Stimulated activated CD8-positive, alpha-beta memory T cell treated with anti-CD3 and anti-CD28 coated beads, Interleukin-4, amount 100 ng/mL, for 1 hour (primary cell): ENCODE data around the gene SLAMF9.

Experiments used
- DNase-seq, 2 donors: peaks; one replicate each; pipeline ENCODE4 v3.0.0-alpha.2; 2020; ENCODE audit warnings: low read depth in 2 of 2, low spot score in 1 of 2

The SLAMF9 gene

GRCh38 chr1:159953536-159954515, at the start of gene SLAMF9:
SLAMF9 (minus strand) TSS chr1:159954237; CDS start chr1:159954137, 100 bp downstream.
- DNase-seq: no peak

DNA sequence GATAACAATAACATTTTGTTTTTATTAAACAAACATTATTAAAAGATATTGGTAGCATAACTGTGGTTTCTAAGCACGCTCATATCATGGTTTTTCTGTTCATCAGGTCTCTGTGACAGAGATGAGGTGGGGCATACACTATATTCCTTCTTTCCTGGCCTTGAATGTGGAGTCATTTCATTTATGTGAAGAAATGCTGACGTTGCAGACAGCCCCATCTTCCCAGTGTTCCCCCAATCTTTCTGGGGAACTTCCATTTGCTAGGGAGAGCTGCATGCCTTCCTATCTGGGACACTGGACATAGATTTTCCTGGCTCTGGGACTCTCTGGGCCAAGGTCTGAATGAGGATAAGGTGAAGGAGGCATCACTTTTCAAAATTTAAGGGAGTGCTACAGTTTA, 47.4 kb upstream of the SLAMF9 start:
- no peak for DNase-seq

DNA sequence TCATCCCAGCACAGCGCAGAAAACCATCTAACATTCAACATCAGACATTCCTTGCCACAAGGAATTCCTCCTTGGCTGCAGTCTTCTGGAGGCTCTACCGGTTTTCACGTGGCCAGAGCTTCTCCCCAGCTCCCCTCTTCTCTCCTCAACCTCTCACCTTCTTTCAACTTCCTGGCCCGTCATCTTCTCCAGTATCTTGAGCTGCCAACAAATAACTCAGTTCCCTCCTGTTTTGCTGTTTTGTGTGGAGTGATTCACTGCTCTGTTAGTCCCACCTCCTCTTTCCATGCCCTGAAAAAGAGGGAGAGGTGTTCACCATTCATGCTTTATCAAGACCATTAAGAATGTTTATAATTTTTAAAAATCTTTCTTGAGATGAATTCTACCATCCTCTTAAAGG, 45.2 kb upstream of the SLAMF9 start:
- DNase-seq: no peak

DNA sequence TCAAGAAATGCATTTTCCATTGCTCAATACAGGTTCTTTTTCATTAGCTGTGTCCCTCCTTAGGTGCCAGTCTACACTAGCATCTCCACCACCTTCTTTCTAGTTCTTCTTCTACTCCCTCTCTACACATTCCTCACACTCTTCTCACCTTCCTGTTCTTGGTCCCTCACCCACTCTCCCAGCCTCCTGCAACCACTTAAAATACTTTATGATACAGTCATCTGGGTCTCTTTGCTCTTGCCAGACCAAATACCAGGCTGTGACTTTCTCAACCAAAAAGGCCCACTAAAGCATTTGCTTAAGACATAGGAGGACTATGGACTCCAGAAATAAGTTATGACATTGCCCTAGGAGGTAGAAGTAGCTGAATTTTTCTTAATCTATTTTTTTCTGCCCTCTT, 42.6 kb upstream of the SLAMF9 start:
- DNase-seq: no peak

GRCh38 chr1:159994896-159995295, 40.9 kb upstream of the SLAMF9 start:
- no peak for DNase-seq

- DNase-seq: no peak
Measured at GRCh38 chr1:159993911-159994310, 39.9 kb upstream of the SLAMF9 start.

DNA sequence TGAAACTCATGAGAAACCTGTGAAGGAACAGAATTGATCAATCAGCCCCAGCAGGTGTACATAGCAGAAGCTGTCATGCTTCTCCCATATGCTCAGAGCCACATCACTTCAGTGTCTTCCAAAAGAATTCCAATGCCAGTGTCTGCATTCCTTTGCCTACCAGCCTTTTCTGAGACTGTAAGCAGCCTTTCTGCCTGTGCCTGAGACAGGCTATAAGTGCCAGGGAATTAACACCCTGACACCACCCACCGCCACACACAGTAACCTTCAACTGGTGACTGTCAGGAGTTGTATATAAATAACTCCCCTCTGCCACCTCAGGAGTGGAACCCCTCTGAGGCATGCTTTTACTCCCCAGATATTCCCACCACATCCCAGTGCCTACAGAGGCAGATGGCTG, 38.1 kb upstream of the SLAMF9 start:
- no peak for DNase-seq

DNA sequence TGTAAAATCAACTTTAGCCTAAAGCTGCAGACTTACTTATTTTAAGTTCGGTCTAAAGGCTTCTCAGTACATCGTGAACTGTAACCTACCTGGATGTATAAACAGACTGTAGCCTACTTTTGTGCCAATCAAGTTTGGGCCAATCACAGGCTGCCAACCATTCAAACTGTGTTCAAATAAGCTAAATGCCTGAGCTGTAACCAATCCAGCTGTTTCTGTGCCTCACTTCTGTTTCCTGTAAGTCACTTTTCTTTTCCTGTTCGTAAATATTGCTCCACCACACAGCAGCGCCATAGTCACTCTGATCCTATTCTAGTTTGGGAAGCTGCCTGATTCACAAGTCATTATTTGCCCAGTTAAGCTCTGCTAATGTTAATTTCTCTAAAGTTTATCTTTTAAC, 37.5 kb upstream of the SLAMF9 start:
- no peak for DNase-seq

- no peak for DNase-seq
Measured at GRCh38 chr1:159990005-159990404, 36.0 kb upstream of the SLAMF9 start.

- DNase-seq: no peak
Measured at GRCh38 chr1:159989581-159989980, 35.5 kb upstream of the SLAMF9 start.

DNA sequence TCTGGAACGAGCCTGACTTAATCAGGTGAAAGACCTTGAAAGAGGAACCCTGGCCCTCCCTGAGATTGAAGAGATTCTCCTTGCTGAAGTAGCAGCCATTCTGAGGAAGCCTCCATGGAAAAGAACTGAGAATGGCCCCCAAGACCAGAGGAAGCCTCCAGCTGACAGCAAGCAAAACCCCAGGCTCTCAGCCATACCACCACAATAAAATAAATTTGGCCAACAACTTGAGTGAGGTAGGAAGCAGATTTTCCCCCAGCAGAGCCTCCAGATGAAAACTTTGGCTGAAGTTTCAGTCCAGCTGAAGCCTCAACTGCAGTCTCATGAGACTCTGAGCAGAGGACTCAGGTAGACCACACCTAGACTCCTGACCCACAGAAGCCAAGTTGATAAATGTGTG, 34.0 kb upstream of the SLAMF9 start:
- no peak for DNase-seq

- no peak for DNase-seq
Measured at GRCh38 chr1:159987186-159987585, 33.1 kb upstream of the SLAMF9 start.

- DNase-seq: no peak
Measured at GRCh38 chr1:159986531-159986930, 32.5 kb upstream of the SLAMF9 start.

GRCh38 chr1:159986093-159986492, 32.1 kb upstream of the SLAMF9 start:
- no peak for DNase-seq

- no peak for DNase-seq
Measured at GRCh38 chr1:159985473-159985872, 31.4 kb upstream of the SLAMF9 start.

- DNase-seq: no peak
Measured at GRCh38 chr1:159983681-159984080, 29.6 kb upstream of the SLAMF9 start.

DNA sequence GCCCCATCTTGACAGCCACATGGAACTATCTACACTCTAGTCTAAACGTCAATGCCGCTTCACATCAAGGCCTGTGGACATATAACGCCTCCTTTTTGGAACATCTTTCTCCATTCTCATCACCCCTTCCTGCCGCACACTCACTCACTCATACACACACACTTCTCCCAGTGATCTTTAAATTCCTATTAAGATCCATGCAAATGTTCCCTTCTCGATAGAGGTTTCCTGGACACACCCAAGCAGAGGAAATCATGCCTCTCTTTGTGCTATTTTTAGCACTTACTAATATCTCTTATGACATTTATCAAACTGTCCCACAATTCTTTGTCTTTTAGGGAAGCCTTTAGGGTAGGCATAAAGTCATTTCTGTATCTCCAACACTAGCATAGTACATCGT, 28.2 kb upstream of the SLAMF9 start:
- DNase-seq: no peak

DNA sequence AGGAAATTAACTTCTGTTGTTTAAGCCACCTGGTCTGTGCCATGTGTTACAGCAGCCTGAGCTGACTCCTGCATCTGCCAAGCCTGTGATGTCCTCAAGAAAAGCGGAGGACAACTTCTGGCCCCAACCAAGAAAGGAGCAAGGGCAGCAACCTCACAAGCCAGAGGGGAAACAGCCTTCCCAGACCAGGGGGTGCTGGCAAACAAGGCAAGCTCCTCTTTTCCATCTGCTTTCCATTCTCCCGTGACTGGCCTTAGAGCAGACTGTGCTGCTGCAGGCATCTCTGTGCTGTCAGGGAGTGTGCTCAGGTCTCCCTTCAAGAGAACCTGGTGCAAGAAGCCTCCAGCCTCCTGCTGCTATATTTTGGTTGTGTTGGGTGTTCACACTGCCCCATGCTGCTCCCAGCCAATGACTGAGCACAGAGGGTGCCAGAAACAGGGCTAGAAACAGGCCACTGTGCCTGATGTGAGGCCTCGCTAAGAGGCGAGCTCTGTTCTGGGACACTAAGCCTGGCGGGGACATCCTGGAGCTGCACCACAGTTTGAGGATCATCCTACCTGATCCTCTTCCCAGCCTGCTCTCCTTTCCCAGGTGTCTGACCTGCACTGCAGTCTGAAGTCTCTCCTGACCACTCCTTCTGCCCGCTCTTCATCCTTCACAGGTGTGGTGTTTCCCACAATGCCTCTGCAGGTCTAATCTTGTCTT, 27.5 kb upstream of the SLAMF9 start:
- no peak for DNase-seq

- DNase-seq: no peak
Measured at GRCh38 chr1:159980786-159981185, 26.7 kb upstream of the SLAMF9 start.

GRCh38 chr1:159980076-159980475, 26.0 kb upstream of the SLAMF9 start:
- no peak for DNase-seq

GRCh38 chr1:159979257-159979656, 25.2 kb upstream of the SLAMF9 start:
- no peak for DNase-seq

GRCh38 chr1:159978107-159978398, 24.0 kb upstream of the SLAMF9 start:
- DNase-seq: no peak
